Activated CD4-positive, alpha-beta T cell treated with anti-CD3 and anti-CD28 coated beads for 48 hours (primary cell): ENCODE data around the gene CIB1.

Experiments used
- DNase-seq: peaks from one replicate; pipeline ENCODE4 v3.0.0-alpha.2; 2020

Gene CIB1

DNA sequence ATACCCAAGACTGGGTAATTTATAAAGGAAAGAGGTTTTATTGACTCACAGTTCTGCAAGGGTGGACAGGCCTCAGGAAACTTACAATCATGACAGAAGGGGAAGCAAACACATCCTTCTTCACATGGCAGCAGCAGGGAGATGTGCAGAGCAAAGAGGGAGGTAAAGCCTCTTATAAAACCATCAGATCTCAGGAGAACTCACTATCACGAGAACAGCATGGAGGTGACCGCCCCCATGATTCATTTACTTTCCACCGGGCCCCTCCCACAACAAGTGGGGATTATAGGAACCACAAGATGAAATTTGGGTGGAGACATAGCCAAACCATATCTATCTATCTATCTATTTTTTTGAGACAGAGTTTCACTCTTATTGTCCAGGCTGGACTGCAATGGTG, 5.6 kb upstream of the CIB1 start:
- DNase-seq: no peak

DNA sequence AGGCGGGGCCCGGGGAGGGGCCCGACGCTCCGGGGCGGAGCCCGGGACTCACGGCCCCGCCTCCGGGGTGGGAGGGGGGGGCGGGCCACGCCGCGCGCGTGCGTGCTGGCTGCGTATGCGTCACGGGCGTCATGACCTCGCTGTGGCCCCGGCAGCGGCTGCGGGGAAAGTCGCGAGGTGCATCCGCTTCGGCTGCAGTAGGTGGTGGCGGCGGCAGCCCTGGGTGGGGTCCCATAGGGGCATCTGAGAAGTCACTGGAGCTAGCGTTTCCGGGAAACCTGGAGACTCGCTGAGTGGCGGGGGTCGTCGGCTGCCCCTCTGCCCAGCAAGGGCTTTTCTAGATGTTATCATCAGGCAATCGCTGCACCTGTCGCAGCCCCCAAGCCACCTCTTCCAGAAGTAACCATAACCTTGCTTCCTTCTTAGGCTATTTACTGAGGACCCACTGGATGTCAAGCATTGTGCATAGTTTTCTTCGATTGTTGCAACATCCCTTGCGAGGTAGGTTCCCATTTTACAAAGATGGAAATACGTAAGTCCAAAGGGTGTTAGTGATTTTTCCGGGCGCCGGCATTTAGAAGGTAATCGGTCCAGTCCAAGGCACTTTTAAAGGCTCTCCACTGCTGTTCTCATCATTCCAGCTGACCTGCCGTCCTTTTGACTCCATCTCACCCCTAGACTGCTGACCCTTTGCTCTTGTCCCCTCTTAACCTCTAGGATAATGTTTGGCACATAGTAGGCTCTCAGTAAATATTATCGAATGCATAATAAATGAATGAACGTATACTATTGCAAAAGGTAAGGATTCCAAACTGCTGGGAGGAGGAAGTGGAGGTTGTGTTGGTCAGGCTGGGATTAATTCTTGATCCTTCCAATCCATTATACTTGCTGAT, 601 bp upstream of the CIB1 start, which contains the start of gene GDPGP1:
Gene GDPGP1, plus strand, starts transcription at position 114 of the 893 bp plus-strand sequence. CDS start 6,700 bp downstream, outside the sequence.
- no peak for DNase-seq

DNA sequence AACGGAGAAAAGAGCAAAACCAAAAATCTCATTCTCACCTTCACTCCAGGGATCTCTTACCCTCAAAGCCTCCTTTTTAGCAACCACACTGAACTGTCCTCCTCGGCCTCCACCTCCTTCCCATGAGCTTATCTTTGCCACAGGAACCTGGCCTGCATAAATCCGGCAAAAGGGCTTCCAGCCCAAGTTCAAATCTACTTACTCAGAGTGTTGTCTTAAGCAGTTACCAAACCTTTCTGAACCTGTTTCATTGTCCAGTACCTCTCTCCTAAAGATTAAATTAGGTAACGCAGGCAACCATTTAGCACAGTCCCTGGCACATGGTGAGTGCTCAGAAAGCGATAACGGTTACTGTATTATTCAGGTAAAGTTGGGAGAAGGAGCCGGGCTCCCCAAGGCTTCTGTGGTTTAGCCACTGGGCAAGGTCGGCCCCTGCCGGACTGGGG, 777 bp downstream of the CIB1 start:
- DNase-seq: no peak

DNA sequence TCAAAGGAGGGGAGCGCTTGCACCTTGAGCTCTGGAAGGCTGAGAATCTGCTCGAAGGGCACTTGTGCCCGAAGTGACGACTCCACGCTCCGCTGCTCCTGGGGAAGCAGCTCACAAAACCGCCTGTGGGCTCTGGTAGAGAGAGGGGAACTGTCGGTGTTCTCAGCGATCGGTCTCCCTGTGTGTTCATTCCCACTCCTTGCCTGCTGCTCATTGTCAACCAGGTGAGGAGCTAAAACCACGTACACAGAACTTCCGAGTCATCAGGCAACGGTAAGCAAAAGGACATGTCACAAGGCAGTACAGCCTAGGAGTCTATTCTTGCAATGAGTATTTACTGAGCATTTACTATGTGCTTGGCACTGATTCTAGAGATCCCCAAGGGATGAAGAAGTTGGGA, 1.5 kb downstream of the CIB1 start:
- peak; percentile 30 for DNase-seq

DNA sequence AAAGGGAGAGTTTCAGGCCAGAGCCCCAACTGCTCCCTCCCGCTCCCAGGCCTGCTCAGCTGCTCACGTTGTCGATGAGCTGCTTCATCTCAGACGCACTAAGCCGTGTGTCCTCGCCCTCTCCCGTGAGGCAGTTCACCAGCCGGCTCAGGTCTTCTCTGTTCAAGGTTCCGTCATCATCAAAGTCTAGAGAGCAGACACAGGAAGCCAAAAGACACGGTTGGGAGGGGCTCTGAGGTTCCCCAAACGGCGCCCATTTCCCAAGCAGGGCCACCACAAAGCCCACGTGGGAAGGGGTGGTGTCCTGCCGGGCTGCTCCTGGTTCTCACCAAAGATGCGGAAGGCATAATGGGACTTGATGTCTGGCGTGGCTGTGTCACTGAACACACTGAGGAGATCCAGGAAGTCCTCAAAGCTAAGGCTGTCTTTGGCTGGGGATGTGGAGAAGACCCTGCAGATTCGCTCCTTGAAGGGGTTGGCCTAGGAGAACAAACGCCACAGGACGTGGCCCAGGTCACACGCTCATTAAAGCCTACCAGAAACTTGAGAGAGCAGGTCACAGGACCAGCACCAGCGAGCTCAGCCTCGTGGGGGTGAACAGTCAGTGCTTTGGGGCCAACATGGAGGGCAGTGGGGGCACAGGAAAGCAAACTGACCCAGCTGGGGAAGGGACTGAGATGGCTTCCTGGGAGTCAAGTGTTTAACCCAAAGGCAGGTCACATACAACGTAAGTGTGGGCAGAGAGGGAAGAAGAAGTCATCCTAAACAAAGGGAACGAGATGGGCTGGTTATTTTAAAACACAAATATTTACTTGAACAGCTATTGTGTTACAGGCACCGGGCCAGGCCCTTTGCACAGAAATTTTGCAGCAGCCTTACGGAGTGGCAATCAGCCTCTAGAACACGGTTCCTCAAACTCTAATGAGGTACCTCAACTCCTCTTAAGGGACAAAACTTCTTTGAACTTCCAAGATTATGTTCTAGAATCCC, 2.4 kb downstream of the CIB1 start:
- DNase-seq: peak; percentile 75

DNA sequence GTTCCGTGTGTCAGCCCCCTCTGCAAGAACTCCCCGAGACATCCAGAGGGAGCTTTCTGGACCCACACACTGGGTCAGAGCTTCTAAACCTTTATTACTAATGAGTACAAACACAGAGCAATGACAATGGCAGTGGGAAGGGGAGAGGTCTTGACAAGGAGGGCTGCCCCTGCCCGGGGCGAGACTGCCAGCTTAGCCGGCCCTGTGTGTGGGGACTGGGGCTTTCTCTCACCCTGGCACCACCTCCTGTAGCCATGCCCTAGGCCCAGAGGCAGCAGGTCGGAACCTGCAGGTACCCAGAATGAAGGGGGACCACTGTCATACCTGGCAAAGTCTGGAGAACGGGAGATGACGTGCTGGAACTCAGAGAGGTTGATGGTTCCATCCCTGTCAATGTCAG, 3.1 kb downstream of the CIB1 start:
- no peak for DNase-seq

DNA sequence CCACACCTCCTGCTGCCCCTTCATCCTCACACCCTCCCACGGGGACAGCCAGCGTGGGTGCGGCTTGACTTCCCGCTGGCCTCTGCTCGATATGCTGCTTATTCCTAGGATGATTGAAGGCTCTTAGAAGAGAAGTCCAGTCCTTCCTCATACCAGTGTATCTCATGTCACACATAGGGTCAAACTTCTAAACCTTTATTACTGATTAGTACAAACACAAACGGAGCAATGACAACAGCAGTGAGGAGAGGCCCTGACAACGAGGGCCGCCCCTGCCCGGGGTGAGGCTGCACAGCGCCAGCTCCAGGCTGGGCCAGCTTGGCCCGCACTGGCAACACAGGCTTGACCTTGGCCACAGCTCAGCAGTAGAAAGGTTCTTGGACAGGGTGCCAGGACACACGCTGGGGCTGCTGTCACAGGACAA, 3.7 kb downstream of the CIB1 start:
- no peak for DNase-seq

DNA sequence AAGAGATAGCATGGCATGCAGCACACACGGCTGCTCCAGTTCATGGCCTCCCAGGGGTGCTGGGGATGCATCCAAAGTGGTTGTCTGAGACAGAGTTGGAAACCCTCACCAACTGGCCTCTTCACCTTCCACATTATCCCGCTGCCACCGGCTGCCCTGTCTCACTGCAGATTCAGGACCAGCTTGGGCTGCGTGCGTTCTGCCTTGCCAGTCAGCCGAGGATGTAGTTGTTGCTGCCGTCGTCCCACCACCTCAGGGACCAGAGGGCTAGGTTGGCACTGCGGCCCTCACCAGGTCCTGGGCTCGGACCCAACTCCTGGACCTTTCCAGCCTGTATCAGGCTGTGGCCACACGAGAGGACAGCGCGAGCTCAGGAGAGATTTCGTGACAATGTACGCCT, 4.8 kb downstream of the CIB1 start:
- no peak for DNase-seq

DNA sequence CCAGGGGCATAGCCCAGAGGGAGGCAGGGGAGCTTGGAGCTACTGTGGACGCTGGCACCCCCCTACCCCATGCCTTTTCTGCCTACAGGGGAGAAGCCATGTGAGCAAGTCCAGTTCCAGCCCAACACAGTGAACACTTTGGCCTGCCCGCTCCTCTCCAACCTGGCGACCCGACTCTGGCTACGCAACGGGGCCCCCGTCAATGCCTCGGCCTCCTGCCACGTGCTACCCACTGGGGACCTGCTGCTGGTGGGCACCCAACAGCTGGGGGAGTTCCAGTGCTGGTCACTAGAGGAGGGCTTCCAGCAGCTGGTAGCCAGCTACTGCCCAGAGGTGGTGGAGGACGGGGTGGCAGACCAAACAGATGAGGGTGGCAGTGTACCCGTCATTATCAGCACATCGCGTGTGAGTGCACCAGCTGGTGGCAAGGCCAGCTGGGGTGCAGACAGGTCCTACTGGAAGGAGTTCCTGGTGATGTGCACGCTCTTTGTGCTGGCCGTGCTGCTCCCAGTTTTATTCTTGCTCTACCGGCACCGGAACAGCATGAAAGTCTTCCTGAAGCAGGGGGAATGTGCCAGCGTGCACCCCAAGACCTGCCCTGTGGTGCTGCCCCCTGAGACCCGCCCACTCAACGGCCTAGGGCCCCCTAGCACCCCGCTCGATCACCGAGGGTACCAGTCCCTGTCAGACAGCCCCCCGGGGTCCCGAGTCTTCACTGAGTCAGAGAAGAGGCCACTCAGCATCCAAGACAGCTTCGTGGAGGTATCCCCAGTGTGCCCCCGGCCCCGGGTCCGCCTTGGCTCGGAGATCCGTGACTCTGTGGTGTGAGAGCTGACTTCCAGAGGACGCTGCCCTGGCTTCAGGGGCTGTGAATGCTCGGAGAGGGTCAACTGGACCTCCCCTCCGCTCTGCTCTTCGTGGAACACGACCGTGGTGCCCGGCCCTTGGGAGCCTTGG, 5.6 kb downstream of the CIB1 start:
- DNase-seq: no peak

DNA sequence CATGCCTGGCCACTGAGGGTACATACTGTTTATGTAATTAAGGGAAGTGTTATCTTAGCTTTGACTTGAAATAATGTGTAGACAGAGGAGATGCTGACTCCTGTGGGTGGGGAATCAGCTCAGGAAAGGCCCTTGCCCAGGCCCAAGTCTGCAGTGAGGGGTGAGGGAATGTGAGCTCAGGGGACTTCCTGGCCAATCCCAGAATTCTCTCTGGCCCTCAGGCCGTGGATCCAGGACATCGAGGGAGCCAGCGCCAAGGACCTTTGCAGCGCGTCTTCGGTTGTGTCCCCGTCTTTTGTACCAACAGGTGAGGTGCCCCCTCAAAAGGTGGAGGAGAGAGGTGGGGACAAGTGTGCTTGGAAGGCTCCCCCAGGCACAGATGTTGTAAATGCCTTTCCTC, 6.4 kb downstream of the CIB1 start:
- no peak for DNase-seq

DNA sequence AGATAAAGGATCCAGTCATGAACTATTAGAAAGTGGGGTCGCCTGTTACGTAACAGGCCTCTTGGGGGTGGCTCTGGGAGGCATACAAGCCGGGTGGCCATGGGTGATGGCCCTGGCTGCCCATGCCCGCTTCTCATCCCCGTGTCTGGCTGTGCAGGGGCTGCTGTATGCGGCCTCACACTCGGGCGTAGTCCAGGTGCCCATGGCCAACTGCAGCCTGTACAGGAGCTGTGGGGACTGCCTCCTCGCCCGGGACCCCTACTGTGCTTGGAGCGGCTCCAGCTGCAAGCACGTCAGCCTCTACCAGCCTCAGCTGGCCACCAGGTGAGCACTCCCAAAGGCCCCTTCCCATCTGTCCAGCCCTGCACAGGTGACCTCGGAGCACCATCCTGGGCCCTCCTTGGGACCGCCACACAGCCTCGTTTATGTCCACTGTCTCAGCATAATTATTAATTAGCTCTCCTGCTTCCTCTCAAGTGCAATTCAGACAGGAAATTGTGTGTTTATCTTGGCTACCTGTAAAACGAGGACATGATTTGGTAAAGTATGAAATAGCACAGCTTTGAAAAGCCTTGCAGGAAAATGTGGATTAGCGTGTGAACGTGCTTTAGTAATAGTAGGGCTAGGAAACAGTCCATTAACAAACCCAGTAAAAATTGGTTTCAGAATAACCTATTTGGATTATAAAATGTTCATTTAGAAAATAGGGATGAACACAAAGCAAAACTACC, 8.1 kb downstream of the CIB1 start:
- no peak for DNase-seq

DNA sequence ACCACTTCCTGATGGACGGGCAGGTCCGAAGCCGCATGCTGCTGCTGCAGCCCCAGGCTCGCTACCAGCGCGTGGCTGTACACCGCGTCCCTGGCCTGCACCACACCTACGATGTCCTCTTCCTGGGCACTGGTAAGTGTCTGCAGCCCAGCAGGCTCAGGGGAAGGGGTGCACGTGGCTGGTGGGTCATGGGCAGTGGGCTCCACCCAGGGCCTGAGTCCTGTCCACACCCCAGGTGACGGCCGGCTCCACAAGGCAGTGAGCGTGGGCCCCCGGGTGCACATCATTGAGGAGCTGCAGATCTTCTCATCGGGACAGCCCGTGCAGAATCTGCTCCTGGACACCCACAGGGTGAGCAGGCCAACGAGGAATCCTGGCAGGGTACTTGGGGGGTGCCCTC, 8.7 kb downstream of the CIB1 start:
- no peak for DNase-seq

DNA sequence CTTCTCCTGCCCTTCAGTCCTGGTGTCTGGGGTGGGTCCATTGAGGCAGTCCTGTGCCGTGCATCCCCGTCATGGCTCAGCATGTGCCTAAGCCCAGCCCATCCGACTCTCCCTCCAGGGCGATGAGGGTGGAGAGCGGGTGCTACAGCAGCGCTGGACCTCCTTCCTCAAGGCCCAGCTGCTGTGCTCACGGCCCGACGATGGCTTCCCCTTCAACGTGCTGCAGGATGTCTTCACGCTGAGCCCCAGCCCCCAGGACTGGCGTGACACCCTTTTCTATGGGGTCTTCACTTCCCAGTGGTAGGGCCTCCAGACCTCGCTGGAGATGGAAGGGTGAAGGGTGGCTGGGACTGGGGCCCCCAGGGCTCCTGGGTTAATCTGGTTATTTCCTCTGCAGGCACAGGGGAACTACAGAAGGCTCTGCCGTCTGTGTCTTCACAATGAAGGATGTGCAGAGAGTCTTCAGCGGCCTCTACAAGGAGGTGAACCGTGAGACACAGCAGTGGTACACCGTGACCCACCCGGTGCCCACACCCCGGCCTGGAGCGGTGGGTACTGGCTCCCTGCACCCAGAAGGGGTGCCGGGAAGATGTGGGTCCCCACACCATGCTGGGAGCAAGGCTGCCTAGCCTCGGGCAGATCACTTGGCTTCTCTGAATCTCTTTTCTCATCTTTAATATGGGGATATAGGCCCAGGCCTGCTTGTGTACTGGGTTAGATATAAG, 10.1 kb downstream of the CIB1 start:
- no peak for DNase-seq

DNA sequence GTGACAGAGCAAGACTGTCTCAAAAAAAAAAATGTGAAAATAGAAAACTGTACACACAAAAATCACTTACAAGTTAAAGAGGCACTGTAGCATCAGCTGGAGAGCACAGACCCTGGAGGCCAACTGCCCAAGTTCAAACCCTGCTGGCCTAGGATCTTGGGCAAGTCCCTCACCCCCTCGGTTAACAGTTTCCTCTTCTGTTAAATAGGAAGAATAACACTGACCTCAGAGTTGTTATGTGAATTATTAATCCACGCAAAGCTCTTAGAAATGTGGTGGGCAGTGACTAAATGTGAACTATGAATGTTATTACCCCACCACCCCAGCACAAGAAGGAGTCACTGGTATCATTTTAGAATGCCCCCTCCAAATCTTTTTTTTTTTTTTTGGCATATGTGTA, 11.2 kb downstream of the CIB1 start:
- DNase-seq: no peak

DNA sequence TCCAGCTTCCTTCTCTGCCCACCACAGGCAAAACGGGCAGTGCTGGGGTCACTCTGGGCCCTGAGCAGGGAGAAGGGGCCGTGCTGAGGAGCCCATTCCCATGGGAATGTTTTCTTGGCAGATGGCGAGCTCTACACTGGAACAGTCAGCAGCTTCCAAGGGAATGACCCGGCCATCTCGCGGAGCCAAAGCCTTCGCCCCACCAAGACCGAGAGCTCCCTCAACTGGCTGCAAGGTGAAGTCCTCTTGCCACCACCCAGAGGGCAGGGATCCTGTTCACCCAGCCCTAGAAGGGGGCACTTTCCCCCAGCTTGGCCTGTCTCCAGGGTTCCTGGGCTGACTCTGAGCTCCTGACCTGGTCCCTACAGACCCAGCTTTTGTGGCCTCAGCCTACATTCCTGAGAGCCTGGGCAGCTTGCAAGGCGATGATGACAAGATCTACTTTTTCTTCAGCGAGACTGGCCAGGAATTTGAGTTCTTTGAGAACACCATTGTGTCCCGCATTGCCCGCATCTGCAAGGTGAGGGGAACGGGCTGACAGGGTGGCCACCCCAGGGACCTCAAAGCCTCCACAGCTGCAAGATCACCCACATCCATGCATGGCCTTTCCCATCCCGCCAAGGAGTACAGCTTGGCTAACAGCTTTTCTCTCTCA, 12.4 kb downstream of the CIB1 start:
- DNase-seq: peak; percentile 51

DNA sequence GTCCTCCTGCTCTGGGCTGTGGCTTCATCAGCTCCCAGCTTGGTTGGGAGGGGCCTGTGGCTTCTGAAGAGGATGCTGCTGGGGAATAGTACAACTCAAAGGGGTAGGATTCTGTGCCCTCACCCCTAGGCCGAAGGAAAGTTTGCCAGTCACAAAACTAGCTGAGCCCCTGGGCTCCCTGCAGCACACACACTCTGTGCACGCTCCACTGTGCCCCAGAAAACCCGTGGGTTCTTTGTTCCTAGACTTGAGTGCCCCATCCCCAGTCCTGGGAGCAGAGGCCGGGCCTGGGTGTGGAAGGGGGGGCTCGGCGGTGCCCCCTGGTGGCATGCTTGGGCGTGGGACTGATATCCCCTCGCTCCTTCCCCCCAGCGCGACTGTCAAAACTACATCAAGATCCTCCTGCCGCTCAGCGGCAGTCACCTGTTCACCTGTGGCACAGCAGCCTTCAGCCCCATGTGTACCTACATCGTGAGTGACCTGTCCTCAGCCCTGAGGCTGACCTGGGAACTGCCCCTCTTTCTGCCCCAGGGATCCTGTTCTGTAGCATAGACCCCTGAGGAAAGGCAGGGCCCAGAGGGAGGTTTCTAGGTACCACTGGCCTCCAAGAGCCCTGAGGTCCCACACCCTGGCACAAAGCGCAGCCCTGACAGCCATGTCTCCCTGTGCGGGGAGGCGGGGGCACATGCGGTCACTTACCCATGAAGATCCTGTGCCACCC, 14.2 kb downstream of the CIB1 start:
- DNase-seq: peak; percentile 71

DNA sequence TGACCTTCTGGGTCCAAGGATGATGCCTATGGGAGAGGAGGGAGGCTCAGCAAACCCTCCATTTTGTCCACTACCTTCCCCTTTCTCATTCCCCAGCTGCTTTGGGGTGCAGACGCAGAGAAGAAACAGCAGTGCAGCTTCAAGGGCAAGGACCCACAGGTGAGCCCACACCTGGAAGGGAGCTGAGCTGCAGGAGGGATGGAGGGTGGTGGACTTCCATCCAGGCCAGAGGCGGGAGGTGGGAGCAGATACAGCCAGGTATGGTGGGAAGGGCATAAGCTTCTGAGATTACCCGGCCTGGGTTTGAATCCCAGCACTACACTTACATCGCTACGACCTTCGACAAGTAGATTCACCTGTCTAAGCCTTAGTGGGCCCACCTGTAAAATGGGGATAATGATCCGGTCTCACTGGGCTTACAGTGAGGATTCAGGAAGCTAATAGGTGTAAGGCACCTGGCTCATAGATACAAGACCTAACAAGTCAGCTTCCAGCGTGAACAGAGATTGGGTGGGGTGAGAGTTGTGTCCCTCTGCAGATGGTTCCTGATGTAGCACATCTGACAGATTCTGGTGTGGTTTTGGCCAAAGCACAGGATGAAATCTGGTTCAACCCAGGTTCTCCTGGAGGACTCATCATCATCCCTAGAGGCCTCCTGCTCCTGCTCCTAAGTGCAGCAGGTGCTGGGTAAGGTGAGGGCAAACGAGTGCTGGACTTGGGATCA, 15.9 kb downstream of the CIB1 start:
- no peak for DNase-seq

DNA sequence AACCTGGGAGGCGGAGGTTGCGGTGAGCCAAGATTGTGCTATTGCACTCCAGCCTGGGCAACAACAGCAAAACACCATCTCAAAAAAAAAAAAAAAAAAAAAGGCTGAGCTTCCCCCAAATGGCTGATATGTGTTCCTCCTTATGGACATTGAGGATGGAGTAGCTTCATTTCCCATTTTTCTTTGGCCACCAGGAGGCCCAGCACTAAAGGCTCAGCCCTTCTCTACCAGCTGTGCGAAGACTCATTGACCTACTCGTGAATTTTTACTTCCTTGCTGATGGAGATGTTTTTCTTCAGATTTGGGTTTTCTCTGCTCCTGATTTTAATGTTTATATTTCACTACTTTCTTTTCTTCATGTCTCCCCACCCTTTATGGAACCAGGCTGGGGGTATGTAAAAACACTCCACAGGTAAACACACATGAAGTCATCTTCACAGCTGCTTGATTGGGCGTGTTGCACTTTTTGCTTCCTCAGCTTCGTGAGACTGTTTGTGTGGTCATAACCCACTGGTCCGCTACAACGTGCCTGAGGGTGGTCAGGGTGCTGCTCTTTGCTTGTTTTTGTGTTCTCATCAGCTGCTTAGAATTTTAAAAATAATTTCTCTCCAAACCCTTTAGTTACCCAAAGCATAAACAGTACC, 19.1 kb downstream of the CIB1 start:
- no peak for DNase-seq
